Right atrium auricular region (tissue), 2 donors: ENCODE measurements around the gene RBM17. TPM values are rescaled to one million over a fixed set of nuclear protein-coding genes. Genes with fewer than 3 reads are reported as not detected.

Experiments used
- DNase-seq: peaks from one replicate; pipeline ENCODE4 v3.0.0-alpha.2; 2019; ENCODE audit warnings: low spot score
- H3K27ac ChIP-seq, 2 donors: fragments of 200-600 bp; sonication (generic); 1 replicate in 1 of 2; 2 replicates in 1 of 2; pipeline ENCODE4 v1.5.1; 2016 to 2019
- H3K27me3 ChIP-seq, 2 donors: fragments of 200-600 bp; sonication (generic); one replicate each; pipeline versions ENCODE4 v1.5.1 to v1.6.0; 2017 to 2019
- H3K36me3 ChIP-seq: fragments of 200-600 bp; sonication (generic); one replicate; pipeline ENCODE4 v1.5.1; 2016
- H3K4me1 ChIP-seq, 2 donors: fragments of 200-600 bp; sonication (generic); one replicate each; pipeline versions ENCODE4 v1.5.1 to v1.6.0; 2017 to 2019
- H3K4me3 ChIP-seq, 2 donors: fragments of 200-600 bp; sonication (generic); 1 replicate in 1 of 2; 2 replicates in 1 of 2; pipeline ENCODE4 v1.5.1; 2017 to 2019; ENCODE audit warnings: mild to moderate bottlenecking in 1 of 2, moderate library complexity in 1 of 2
- H3K9me3 ChIP-seq, 2 donors: fragments of 200-600 bp; sonication (generic); one replicate each; pipeline ENCODE4 v1.5.1; 2019
- total RNA-seq, 2 donors: library from RNA; depleted of rRNA; stranded (reverse); fragments of >200 nt; gene quantifications; one replicate each; pipeline ENCODE4 v1.1.0, GENCODE V29; 2016
- TF ChIP-seq, protein P1 (sequence below), 2 donors: fragments of 200-600 bp; sonication (generic); IDR thresholded peaks; one replicate each; pipeline ENCODE4 v1.5.1; 2019; ENCODE audit warnings: antibody characterized with exemption in 2 of 2

Gene RBM17
- total RNA-seq, 2 donors from 2014 or later, result 27.4 to 30.1 TPM

DNA sequence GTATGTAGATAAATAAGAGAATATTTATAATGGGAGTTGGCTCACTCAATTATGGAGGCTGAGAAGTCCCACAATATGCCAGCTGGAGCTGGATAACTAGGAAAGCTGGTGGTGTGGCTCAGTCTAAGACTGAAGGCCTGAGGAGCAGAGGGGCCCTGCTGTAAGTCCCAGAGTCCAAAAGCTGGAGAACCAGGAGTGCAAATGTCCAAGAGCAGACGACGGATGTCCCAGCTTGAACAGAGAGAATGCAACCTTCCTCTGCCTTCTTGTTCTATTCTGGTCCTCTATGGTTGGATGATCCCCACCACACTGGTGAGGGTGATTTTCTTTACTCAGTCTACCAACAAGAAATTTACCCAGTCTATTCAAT is 39.8 kb upstream of the RBM17 start:
- peaks cover 0 to 31% of the 10 kb centered on the region in 2 donors for H3K4me1 ChIP-seq
- no peak for DNase-seq
- TF ChIP-seq, protein P1, sequence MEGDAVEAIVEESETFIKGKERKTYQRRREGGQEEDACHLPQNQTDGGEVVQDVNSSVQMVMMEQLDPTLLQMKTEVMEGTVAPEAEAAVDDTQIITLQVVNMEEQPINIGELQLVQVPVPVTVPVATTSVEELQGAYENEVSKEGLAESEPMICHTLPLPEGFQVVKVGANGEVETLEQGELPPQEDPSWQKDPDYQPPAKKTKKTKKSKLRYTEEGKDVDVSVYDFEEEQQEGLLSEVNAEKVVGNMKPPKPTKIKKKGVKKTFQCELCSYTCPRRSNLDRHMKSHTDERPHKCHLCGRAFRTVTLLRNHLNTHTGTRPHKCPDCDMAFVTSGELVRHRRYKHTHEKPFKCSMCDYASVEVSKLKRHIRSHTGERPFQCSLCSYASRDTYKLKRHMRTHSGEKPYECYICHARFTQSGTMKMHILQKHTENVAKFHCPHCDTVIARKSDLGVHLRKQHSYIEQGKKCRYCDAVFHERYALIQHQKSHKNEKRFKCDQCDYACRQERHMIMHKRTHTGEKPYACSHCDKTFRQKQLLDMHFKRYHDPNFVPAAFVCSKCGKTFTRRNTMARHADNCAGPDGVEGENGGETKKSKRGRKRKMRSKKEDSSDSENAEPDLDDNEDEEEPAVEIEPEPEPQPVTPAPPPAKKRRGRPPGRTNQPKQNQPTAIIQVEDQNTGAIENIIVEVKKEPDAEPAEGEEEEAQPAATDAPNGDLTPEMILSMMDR (IDR thresholded peaks at IDR 0.05), result no peak
- H3K36me3 ChIP-seq, result no peaks in the 10 kb centered on the region
- H3K27ac ChIP-seq, result no peak overlapping the region
- H3K9me3 ChIP-seq, result no peaks in the 10 kb centered on the region
- no peaks in the 10 kb centered on the region for H3K27me3 ChIP-seq
- no peak overlapping the region for H3K4me3 ChIP-seq

DNA sequence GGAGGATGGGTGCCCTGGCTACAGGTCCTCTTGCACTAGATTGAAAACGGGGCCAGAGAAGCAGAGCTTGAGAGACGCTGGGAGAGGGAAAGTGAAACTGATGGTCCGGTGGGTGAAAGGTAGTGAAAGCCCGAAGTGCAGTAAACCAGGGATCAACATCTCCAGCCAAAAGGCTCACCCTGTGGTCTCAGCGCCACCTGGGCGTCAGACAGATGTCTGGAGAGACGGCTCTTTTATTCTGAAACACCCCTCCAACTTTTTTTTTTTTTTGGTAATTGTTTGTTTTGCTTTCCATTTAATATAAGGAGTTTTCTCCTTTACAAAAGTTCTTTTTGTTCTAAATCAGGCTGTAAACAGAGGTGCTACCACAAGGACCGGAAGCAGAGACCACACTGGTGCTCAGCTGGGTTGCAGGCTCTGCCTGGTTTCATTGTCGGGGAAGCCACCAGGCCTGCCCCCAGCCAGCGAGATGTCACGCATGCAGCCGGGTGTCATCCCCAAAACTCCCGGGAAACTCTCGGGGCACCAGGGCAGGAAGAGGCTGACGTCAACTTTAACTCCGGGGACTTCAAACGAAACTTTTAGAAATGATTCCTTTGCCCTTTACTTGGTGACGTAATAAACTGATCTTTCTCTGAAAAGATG is 37.9 kb upstream of the RBM17 start:
- H3K27ac ChIP-seq, result peak overlapping the region; percentile 52 to 57
- H3K4me3 ChIP-seq, result peak overlapping the region; percentile 5 to 40
- peaks cover 0 to 34% of the 10 kb centered on the region in 2 donors for H3K4me1 ChIP-seq
- TF ChIP-seq, protein P1 (IDR thresholded peaks at IDR 0.05), result peak in 1 of 2 donors; percentile 63
- no peaks in the 10 kb centered on the region for H3K9me3 ChIP-seq
- no peaks in the 10 kb centered on the region for H3K36me3 ChIP-seq
- peak; percentile 71 for DNase-seq
- no peaks in the 10 kb centered on the region for H3K27me3 ChIP-seq

DNA sequence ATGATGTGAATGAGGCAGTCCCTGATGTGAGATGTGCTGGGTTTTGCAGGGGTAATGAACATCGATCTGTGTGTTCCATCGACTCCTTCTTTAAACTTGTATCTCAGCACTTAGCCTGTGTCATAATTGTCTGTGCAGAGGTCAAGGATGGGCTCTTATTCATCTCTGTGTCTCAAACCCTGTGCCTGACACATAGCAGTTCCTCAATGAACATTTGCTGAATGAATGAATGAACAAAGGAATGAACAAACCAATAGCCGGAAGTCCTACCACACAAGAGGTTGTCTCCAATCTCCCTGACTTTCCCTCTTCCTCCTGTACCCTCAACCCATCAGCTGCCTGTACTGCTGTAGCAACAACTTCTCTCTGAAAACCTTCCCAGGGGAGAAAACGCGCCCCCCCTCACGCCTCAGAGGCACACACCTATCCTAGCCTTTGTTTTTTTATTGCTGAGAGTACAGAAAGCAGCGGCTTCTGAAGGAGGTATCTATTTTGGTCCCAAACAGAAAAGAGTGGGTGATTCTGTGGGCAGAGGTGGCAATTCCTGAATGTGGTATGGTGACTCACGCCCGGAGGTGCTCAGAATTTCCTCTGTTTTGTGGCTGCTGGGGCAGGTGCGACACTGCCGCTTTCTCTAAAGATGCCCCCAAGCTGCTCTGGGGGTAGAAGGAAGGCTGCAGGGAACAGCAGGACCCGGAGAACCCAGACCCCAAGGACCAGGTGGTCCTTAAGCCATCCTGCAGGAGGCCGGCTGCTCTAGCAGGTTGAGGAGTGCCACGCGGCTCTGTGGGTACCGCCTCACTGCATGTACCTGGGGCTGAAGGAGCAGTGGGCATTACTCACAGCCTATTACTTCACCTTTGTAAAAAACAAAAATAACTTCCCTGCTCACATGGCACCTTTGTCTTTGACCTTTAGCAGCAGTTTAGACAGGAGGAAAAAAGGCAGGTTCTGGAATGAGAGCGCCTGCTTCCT is 36.3 kb upstream of the RBM17 start:
- Histone ChIP-seq H3K27ac (peak overlapping the region in 1 of 2 donors; percentile 31), H3K4me1 (peaks cover 0 to 34% of the 10 kb centered on the region in 2 donors), H3K36me3 (no peaks in the 10 kb centered on the region), H3K27me3 (no peaks in the 10 kb centered on the region), H3K4me3 (no peak overlapping the region), H3K9me3 (no peaks in the 10 kb centered on the region)
- no peak for DNase-seq
- TF ChIP-seq, protein P1 (IDR thresholded peaks at IDR 0.05), result no peak

DNA sequence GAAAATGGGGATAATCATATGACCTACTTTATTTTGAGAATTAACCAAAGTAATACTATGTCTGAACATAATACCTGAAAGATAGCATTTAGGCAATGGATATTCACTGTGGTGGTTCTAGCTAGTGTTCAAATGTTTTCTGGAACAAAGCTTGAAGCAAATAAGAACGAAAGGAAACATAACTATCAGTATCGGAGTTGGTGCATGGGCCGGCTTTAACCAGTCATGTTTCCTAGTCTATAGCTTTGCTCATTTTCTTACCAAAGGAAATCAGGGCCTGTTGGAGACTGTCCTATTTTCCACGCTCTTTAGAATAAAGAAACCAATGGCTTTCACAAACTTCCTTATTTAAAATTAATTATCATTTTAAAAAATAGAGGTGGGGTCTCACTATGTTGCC is 35.5 kb upstream of the RBM17 start:
- Histone ChIP-seq H3K4me1 (peaks cover 0 to 34% of the 10 kb centered on the region in 2 donors), H3K36me3 (no peaks in the 10 kb centered on the region), H3K27ac (peak overlapping the region in 1 of 2 donors; percentile 31), H3K27me3 (no peaks in the 10 kb centered on the region), H3K9me3 (no peaks in the 10 kb centered on the region), H3K4me3 (no peak overlapping the region)
- TF ChIP-seq, protein P1 (IDR thresholded peaks at IDR 0.05), result no peak
- no peak for DNase-seq

DNA sequence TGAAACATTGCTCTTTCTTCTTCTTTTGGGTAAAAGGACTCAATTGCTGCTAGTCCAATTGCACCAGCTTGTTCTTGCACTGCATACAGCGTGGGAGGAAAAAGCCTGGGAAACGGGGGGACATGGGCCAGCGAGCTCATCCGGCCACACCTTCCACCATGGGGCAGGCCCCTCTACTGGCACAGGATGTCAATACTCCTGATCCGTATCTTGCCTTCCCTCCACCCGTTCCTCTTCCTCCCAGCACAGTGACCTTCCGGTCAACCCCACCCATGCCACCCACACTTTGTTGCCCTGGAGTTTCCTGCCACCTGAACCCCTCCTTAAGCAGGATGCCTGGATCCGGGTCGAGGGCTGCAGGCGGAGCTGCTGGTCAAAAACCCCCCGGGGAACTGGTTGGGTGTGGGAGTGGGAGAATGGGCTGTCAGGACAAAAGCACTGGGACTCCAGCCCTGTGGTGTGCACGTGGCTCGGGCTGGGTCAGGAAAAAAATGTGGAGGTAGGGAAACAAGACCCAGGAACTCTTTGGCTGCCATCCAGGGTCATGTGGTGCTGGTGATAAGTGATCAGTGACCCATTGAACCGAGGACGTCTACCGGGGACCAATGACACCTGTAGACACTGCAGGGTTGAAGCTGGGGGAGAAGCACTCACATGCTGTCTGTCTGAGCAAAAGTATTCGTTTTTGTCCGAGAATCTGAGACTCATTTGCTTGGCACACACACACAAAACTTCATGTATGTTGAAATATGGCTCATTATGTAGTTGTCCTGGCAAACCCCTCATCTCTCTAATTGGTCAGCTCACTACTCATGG is 34.8 kb upstream of the RBM17 start:
- H3K9me3 ChIP-seq, result no peaks in the 10 kb centered on the region
- peak overlapping the region; percentile 15 to 31 for H3K27ac ChIP-seq
- H3K4me1 ChIP-seq, result peaks cover 0 to 34% of the 10 kb centered on the region in 2 donors
- no peaks in the 10 kb centered on the region for H3K36me3 ChIP-seq
- H3K4me3 ChIP-seq, result no peak overlapping the region
- DNase-seq, result no peak
- no peaks in the 10 kb centered on the region for H3K27me3 ChIP-seq
- TF ChIP-seq, protein P1 (IDR thresholded peaks at IDR 0.05), result no peak
